K562 (cell line): ENCODE results near the gene FLOT2. TPM values are rescaled to one million over a fixed set of nuclear protein-coding genes. Genes with fewer than 3 reads are reported as not detected.

Experiments
- AFF4 ChIP-seq: sonication (generic); formaldehyde crosslinking; IDR thresholded peaks from 2 replicates; pipeline ENCODE4 v1.8.0; 2023; ENCODE audit warnings: mild to moderate bottlenecking, missing genetic modification reagents
- CLOCK ChIP-seq: fragments of 250-450 bp; sonication (Bioruptor Pico); IDR thresholded peaks from 2 replicates; pipeline ENCODE4 v1.4.0; 2020; ENCODE audit warnings: mild to moderate bottlenecking, moderate library complexity, borderline replicate concordance
- OTX1 ChIP-seq: fragments of 450-650 bp; formaldehyde crosslinking; IDR thresholded peaks from 2 replicates; pipeline ENCODE4 v1.4.0; 2022; ENCODE audit warnings: mild to moderate bottlenecking
- SIN3A ChIP-seq, 2 experiments: fragments of 150-350 bp in 1 of 2; IDR thresholded peaks; 2 replicates each; pipeline ENCODE4 v1.6.1; 2011 to 2016; ENCODE audit warnings: borderline replicate concordance in 2 of 2, low read depth in 2 of 2, low read length in 2 of 2, mild to moderate bottlenecking in 2 of 2, moderate library complexity in 2 of 2; ENCODE audit not compliant: control insufficient read depth in 1 of 2
- STAT5B ChIP-seq: fragments of 250-450 bp; sonication (Bioruptor Pico); IDR thresholded peaks from 2 replicates; pipeline ENCODE4 v1.8.0; 2021; ENCODE audit warnings: mild to moderate bottlenecking, inconsistent platforms
- U2AF1 ChIP-seq: fragments of 200-400 bp; formaldehyde crosslinking; optimal IDR thresholded peaks from 2 replicates; pipeline ENCODE3; 2017; ENCODE audit warnings: mild to moderate bottlenecking, low read depth, low read length, moderate library complexity
- polyA plus RNA-seq, 8 experiments: library from polyadenylated mRNA; depleted of rRNA in 4 of 8; stranded (reverse) in 5 of 8; unstranded in 3 of 8; fragments of >200 nt; fragmentation: Nextera tagmentation in 2 of 8; fragmentation: Illumina TruSeq in 1 of 8; extraction: Ambion mirVana in 2 of 8; extraction: Trizol in 1 of 8; gene quantifications; 2 replicates each; pipeline versions ENCODE4 v1.2.1 to v1.2.3, GENCODE V29; 2011 to 2014; ENCODE audit warnings: inconsistent platforms in 1 of 8, missing spikeins in 1 of 8
- total RNA-seq, 7 experiments: library from RNA; depleted of rRNA in 6 of 7; stranded (reverse); fragments of >200 nt in 6 of 7; fragmentation: Illumina TruSeq in 2 of 7; extraction: Trizol in 2 of 7; gene quantifications; 2 replicates each; pipeline versions ENCODE4 v1.2.1 to v1.2.3, GENCODE V29; 2011 to 2021; ENCODE audit warnings: low replicate concordance in 1 of 7
- TF ChIP-seq, protein P1 (sequence below): fragments of 250-450 bp; sonication (Bioruptor Pico); IDR thresholded peaks from 2 replicates; pipeline ENCODE4 v1.4.0; 2020; ENCODE audit warnings: mild to moderate bottlenecking

FLOT2 gene
- total and polyA plus RNA-seq, 9 of the 15 experiments (the other 6 are each of a cell fraction or from before 2014, with no cell fraction given): 17.5 to 138 (median 41.7) TPM

GRCh38 chr17:28901866-28902818, 4.6 kb upstream of the FLOT2 start (continued):
- peak; percentile 58; the same call in 1 of the 2 replicates for TF ChIP-seq AFF4
- TF ChIP-seq U2AF1: no peak
- no peak for TF ChIP-seq STAT5B (CRISPR knock-in tag)
- TF ChIP-seq, protein P1, sequence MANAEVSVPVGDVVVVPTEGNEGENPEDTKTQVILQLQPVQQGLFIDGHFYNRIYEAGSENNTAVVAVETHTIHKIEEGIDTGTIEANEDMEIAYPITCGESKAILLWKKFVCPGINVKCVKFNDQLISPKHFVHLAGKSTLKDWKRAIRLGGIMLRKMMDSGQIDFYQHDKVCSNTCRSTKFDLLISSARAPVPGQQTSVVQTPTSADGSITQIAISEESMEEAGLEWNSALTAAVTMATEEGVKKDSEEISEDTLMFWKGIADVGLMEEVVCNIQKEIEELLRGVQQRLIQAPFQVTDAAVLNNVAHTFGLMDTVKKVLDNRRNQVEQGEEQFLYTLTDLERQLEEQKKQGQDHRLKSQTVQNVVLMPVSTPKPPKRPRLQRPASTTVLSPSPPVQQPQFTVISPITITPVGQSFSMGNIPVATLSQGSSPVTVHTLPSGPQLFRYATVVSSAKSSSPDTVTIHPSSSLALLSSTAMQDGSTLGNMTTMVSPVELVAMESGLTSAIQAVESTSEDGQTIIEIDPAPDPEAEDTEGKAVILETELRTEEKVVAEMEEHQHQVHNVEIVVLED: no peak
- no peak for TF ChIP-seq SIN3A (IDR thresholded peaks at IDR 0.05; ENCODE audit: borderline replicate concordance in 2 of 2, control insufficient read depth in 1 of 2, low read depth in 2 of 2, low read length in 2 of 2)
- 0 out of 2 replicates have a peak, but pooled peaks have one; percentile 48 for TF ChIP-seq OTX1
- no peak for TF ChIP-seq CLOCK (CRISPR knock-in tag)
